ENCODE measurements around the gene FBXW7. TPM values are rescaled to one million over a fixed set of nuclear protein-coding genes. Genes with fewer than 3 reads are reported as not detected.

Gene FBXW7
- total RNA-seq, 1 donor from 2014 or later: 23.3 TPM

DNA sequence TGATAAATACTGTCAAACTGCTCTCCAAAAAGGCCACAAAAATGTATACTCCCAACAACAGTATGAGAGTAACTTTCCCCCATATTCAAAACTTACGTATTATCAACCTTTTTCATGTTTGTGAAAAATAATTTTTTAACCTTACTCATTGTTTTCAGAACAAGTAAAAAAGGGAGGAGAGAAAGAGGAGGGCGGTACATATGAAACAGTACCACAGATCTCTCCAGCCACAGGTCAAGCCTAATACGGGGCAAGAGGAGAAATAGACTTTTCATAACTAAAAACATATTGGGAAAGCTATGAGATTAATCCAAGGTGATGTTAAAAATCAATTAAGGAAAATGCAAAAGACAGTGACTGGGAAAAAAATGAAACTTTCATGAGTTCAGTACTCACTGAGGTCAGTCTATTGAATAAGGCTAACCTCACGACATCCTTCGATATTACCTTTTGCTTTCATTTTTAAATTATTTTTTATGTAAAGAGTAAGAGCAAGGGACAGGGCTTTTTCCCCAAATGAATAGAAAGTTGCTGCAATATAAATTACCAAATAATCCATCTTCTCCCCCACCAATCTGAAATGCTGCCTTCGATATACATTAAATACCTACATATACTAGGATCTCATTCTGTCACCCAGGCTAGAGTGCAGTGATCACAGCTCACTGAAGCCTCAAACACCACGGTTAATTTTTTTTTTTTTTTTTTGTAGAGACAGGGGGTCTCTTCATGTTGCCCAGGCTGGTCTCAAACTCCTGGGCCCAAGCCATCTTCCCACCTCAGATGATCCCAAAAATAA lies 25.3 kb downstream of the FBXW7 start:
- DNase-seq (ENCODE audit: low spot score): no peak
- H3K27ac Mint-ChIP-seq (ENCODE audit: unreplicated experiment): no peak overlapping the region
- no peaks in the 10 kb centered on the region for H3K36me3 Mint-ChIP-seq (ENCODE audit: low read depth)
- no peaks in the 10 kb centered on the region for H3K9me3 Mint-ChIP-seq (ENCODE audit: low read depth)
- peaks cover 15% of the 10 kb centered on the region for H3K4me1 Mint-ChIP-seq (ENCODE audit: low read depth)
- no peak overlapping the region for H3K4me3 Mint-ChIP-seq (ENCODE audit: unreplicated experiment)
- no peaks in the 10 kb centered on the region for H3K27me3 Mint-ChIP-seq (ENCODE audit: low read depth)
- TF ChIP-seq, protein P1, sequence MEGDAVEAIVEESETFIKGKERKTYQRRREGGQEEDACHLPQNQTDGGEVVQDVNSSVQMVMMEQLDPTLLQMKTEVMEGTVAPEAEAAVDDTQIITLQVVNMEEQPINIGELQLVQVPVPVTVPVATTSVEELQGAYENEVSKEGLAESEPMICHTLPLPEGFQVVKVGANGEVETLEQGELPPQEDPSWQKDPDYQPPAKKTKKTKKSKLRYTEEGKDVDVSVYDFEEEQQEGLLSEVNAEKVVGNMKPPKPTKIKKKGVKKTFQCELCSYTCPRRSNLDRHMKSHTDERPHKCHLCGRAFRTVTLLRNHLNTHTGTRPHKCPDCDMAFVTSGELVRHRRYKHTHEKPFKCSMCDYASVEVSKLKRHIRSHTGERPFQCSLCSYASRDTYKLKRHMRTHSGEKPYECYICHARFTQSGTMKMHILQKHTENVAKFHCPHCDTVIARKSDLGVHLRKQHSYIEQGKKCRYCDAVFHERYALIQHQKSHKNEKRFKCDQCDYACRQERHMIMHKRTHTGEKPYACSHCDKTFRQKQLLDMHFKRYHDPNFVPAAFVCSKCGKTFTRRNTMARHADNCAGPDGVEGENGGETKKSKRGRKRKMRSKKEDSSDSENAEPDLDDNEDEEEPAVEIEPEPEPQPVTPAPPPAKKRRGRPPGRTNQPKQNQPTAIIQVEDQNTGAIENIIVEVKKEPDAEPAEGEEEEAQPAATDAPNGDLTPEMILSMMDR (IDR thresholded peaks at IDR 0.05): no peak

DNA sequence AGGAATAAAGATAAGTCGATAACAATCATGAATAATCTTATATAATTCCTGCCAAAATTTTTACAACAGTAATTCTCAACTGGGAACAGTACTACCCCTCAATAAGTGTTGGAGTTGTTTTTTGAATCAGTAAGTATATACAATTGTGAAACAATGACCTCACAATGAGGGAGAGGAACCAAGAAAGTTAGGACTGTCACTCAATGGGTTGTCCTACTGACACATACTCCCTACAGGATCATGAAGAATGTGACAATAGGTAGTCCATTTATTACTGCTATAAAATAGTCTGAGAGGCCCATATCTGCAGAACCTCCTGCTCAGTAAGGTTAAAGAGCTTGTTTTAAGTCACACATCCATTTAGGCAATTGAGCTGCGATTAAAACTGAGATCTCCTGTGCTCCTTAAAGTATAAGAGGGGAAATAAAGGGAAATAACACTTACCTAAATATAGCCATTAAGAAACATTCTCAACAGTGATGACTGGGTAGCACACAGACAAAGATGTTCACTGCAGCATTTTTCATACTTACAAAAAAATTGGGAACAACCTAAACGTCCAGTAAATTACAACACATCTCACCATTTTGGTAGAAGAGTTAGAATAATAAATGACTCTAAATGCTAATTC lies 26.2 kb downstream of the FBXW7 start:
- H3K36me3 Mint-ChIP-seq (ENCODE audit: low read depth): no peaks in the 10 kb centered on the region
- TF ChIP-seq, protein P1 (IDR thresholded peaks at IDR 0.05): no peak
- no peak overlapping the region for H3K27ac Mint-ChIP-seq (ENCODE audit: unreplicated experiment)
- H3K9me3 Mint-ChIP-seq (ENCODE audit: low read depth): no peaks in the 10 kb centered on the region
- DNase-seq (ENCODE audit: low spot score): no peak
- H3K27me3 Mint-ChIP-seq (ENCODE audit: low read depth): no peaks in the 10 kb centered on the region
- peaks cover 7% of the 10 kb centered on the region for H3K4me1 Mint-ChIP-seq (ENCODE audit: low read depth)
- H3K4me3 Mint-ChIP-seq (ENCODE audit: unreplicated experiment): no peak overlapping the region

DNA sequence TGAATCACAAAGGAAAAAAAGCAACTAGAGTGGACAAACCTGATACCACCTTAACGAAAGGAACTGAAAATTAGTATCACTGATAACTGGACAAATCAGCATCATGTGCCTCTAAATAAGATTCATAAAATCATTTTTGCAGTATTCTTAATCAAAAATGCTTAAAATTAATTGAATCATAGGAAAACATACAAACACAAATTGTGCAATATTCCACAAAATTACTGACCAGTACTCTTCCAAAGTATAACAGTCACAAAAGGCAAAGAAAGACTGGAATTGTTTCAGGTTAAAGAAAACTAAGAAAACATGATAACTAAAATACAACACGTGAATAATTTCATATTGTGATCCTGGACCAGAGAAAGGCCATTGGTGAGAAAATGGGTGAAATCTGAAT lies 27.1 kb downstream of the FBXW7 start:
- H3K9me3 Mint-ChIP-seq (ENCODE audit: low read depth): no peaks in the 10 kb centered on the region
- no peak overlapping the region for H3K4me3 Mint-ChIP-seq (ENCODE audit: unreplicated experiment)
- no peaks in the 10 kb centered on the region for H3K36me3 Mint-ChIP-seq (ENCODE audit: low read depth)
- H3K27ac Mint-ChIP-seq (ENCODE audit: unreplicated experiment): no peak overlapping the region
- H3K4me1 Mint-ChIP-seq (ENCODE audit: low read depth): peaks cover 3% of the 10 kb centered on the region
- no peaks in the 10 kb centered on the region for H3K27me3 Mint-ChIP-seq (ENCODE audit: low read depth)
- TF ChIP-seq, protein P1 (IDR thresholded peaks at IDR 0.05): no peak
- no peak for DNase-seq (ENCODE audit: low spot score)

DNA sequence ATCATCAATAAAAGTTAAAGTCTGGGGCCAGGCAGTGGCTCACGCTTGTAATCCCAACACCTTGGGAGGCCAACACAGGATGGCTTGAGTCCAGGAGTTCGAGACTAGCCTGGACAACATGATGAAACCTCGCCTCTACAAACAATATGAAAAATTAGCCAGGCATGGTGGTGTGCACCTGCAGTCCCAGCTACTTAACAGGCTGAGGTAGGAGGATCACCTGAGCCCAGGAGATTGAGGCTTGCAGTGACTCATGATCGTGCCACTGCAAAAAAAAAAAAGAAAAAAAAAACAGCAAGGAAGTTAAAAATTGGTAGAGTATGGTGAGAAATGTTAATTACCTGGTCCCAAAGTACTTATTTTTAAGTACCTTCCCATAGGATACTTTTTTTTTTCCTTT lies 27.5 kb downstream of the FBXW7 start:
- H3K4me1 Mint-ChIP-seq (ENCODE audit: low read depth): peaks cover 7% of the 10 kb centered on the region
- no peaks in the 10 kb centered on the region for H3K36me3 Mint-ChIP-seq (ENCODE audit: low read depth)
- TF ChIP-seq, protein P1 (IDR thresholded peaks at IDR 0.05): no peak

DNA sequence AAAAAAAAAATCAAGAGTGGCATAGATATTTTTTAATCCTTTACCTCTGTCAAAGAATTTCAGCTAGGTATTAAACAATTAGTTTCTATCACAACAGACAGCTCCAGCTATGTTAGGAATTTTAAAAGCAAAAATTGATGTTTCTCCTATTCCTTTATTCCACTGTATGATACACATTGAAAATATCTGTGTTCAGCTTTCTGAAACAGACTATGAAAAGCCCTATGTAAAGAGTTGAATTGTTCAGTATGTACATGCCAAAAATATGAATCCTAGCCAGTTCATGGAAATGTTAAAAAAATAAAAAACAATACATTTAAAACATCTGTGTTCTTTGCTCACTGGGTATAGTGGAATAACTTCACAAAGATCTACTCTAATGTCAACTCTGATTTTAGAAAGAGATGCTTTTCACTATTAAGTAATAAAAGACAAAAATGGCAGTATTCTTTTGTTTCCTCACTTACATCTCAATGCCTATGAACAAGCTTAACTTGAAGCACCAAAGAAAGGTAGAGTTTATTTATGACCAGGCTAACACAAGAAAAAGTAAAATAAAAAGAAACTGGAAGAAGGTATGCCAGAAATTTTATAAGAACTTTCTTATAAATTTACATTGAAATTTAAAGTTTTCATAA lies 32.1 kb downstream of the FBXW7 start:
- Mint-ChIP-seq H3K27me3 (ENCODE audit: low read depth) (no peaks in the 10 kb centered on the region), H3K9me3 (ENCODE audit: low read depth) (no peaks in the 10 kb centered on the region), H3K4me3 (ENCODE audit: unreplicated experiment) (no peak overlapping the region), H3K4me1 (ENCODE audit: low read depth) (peaks cover 18% of the 10 kb centered on the region), H3K27ac (ENCODE audit: unreplicated experiment) (peak overlapping the region; percentile 10), H3K36me3 (ENCODE audit: low read depth) (no peaks in the 10 kb centered on the region)
- no peak for DNase-seq (ENCODE audit: low spot score)
- TF ChIP-seq, protein P1 (IDR thresholded peaks at IDR 0.05): no peak

More for the DNA sequence above, 27.5 kb downstream of the FBXW7 start:
- no peak overlapping the region for H3K4me3 Mint-ChIP-seq (ENCODE audit: unreplicated experiment)
- H3K27ac Mint-ChIP-seq (ENCODE audit: unreplicated experiment): no peak overlapping the region
- no peaks in the 10 kb centered on the region for H3K27me3 Mint-ChIP-seq (ENCODE audit: low read depth)
- no peak for DNase-seq (ENCODE audit: low spot score)
- no peaks in the 10 kb centered on the region for H3K9me3 Mint-ChIP-seq (ENCODE audit: low read depth)

Measured in chondrocyte (in vitro differentiated cells).